Brain microvascular endothelial cell (primary cell): ENCODE measurements around the gene KCNJ1.

Experiments
- DNase-seq: peaks from one replicate; pipeline ENCODE4 v3.0.0-alpha.2; 2020
- H3K27ac ChIP-seq: fragments of 250-450 bp; sonication (Bioruptor Pico); 2 replicates; pipeline ENCODE4 v1.5.1; 2020; ENCODE audit warnings: mild to moderate bottlenecking, moderate library complexity
- H3K27me3 ChIP-seq: fragments of 250-450 bp; sonication (Bioruptor Pico); replicated peaks from 2 replicates; pipeline ENCODE4 v1.5.1; 2020; ENCODE audit warnings: mild to moderate bottlenecking
- H3K36me3 ChIP-seq: fragments of 250-450 bp; sonication (Bioruptor Pico); replicated peaks from 2 replicates; pipeline ENCODE4 v1.5.1; 2020; ENCODE audit warnings: mild to moderate bottlenecking
- H3K4me3 ChIP-seq: 2 replicates; pipeline ENCODE4 v1.5.1; 2011; ENCODE audit warnings: low read depth, mild to moderate bottlenecking, control low read depth, low read length, moderate library complexity
- CTCF ChIP-seq: IDR thresholded peaks from 2 replicates; pipeline ENCODE4 v1.5.1; 2011; ENCODE audit warnings: low read depth, mild to moderate bottlenecking, moderate library complexity, low read length, control low read depth, inconsistent platforms; ENCODE audit errors: missing control alignments
- in situ Hi-C: cut with HindIII; loops from 2 replicates; pipeline ENCODE4 v1.10.0; 2017; ENCODE audit warnings: low sequenced_read_pairs, low pct_ligation_motif_present

Gene KCNJ1

GRCh38 chr11:128867277-128867676, at the start of gene KCNJ1:
TSS of gene KCNJ1 (minus strand) at chr11:128867296. CDS start at chr11:128840243, 27,053 bp downstream.
- TF ChIP-seq CTCF = no peak
- H3K36me3 ChIP-seq = no peaks in the 10 kb centered on the region
- DNase-seq = no peak
- in situ Hi-C loops = no loop called here
- H3K27ac ChIP-seq = no peak within 1 kb of the TSS
- no peak within 1 kb of the TSS for H3K4me3 ChIP-seq
- H3K27me3 ChIP-seq = no peaks in the 10 kb centered on the region

GRCh38 chr11:128916681-128917080, 49.6 kb upstream of the KCNJ1 start:
- in situ Hi-C loops = no loop called here

GRCh38 chr11:128916037-128916572, 49.0 kb upstream of the KCNJ1 start:
- DNase-seq = no peak
- Histone ChIP-seq H3K4me3 (no peak overlapping the region), H3K36me3 (no peaks in the 10 kb centered on the region), H3K27ac (no peak overlapping the region), H3K27me3 (no peaks in the 10 kb centered on the region)
- in situ Hi-C loops = no loop called here
- TF ChIP-seq CTCF = no peak

More at GRCh38 chr11:128916681-128917080, 49.6 kb upstream of the KCNJ1 start:
- no peak overlapping the region for H3K27ac ChIP-seq
- no peaks in the 10 kb centered on the region for H3K27me3 ChIP-seq
- no peaks in the 10 kb centered on the region for H3K36me3 ChIP-seq
- no peak overlapping the region for H3K4me3 ChIP-seq
- TF ChIP-seq CTCF = no peak
- no peak for DNase-seq

GRCh38 chr11:128915149-128915521, 48.0 kb upstream of the KCNJ1 start:
- in situ Hi-C loops = no loop called here
- no peaks in the 10 kb centered on the region for H3K36me3 ChIP-seq
- TF ChIP-seq CTCF = no peak
- no peak overlapping the region for H3K27ac ChIP-seq
- DNase-seq = no peak
- no peak overlapping the region for H3K4me3 ChIP-seq
- no peaks in the 10 kb centered on the region for H3K27me3 ChIP-seq

GRCh38 chr11:128914216-128915148, 47.4 kb upstream of the KCNJ1 start:
- in situ Hi-C loops = no loop called here
- Histone ChIP-seq H3K36me3 (no peaks in the 10 kb centered on the region), H3K27ac (no peak overlapping the region), H3K4me3 (no peak overlapping the region), H3K27me3 (no peaks in the 10 kb centered on the region)
- no peak for TF ChIP-seq CTCF
- DNase-seq = no peak

GRCh38 chr11:128913806-128914205, 46.7 kb upstream of the KCNJ1 start:
- in situ Hi-C loops = no loop called here
- Histone ChIP-seq H3K4me3 (no peak overlapping the region), H3K27ac (no peak overlapping the region), H3K36me3 (no peaks in the 10 kb centered on the region), H3K27me3 (no peaks in the 10 kb centered on the region)
- no peak for TF ChIP-seq CTCF
- DNase-seq = no peak
